ENCODE data around the gene RNASE13.

Gene RNASE13

DNA sequence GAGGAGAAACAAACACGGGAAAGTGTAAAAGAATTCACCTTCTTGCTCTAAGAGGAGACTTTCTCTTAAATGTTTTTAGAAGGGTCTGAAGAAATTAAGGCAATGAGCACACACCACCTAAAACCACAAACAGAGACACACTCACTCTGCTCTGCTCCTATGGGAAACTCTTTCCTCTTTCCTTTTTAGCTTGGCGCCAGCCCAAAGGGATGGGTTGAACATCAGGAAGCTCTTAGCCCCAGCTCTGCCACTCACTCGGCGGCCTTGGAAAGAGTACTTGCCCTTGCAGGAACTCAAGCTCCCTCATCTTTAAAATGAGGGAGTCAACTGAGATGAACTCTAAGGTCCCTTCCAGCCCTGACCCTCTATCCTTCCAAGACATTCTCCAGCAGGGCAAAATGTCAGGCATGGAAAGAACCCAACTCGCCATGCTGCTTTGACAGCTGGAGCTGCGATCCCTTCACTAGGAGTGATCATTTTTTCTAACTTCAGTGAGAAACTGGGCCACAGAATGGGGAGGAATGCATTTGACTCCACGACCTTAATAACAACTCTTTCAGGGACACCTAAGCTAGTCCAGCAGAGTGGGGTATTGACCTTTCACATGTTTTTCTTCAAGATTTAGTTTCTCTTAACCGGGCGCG, 22.0 kb upstream of the RNASE13 start:
- no peak overlapping the region for H2AFZ ChIP-seq (ENCODE audit: low read depth)

DNA sequence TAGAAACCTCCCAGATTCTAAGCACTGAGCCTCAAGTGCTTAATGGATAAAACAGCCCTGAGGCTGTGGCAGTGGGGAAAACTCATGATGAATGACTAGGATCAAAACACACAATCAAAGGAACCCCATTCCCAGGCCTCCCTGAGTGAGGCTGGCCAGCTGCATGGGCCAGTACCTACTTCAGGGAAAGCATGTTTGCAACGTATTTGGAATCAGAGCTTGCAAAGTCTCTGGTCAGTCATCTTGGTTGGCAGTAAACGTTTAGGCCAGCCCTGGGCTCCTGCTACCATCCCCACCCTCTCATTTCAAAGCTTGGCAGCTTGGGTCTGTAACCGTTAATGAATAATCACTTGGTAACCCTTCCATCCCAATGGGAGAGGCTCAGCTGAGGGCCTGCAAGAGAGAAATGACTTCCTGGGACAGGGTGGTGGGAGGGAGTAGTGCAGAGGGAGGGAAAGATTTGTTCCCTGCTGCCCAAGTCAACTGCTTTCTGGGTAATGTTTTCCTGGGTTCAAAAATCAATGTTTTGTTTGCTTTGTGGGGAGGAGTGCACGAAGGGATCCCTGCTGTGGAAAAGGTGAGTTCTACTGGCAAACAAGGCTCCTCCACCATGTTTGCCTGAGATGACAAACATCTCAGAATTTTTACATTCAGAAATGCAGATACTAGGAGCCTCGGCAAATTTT, 21.0 kb upstream of the RNASE13 start:
- H3K4me3 ChIP-seq (IDR thresholded peaks at IDR 0.05; ENCODE audit: insufficient read depth, low read depth, low read length): no peak overlapping the region
- H3K4me2 ChIP-seq: no peak overlapping the region
- H3K79me2 ChIP-seq (ENCODE audit: insufficient read depth, low read depth): no peaks in the 10 kb centered on the region
- H3K27ac ChIP-seq: no peak overlapping the region
- no peaks in the 10 kb centered on the region for H4K20me1 ChIP-seq (ENCODE audit: insufficient read depth)
- H2AFZ ChIP-seq (ENCODE audit: low read depth): no peak overlapping the region
- no peaks in the 10 kb centered on the region for H3K36me3 ChIP-seq (ENCODE audit: insufficient read depth)
- no peak overlapping the region for H3K9ac ChIP-seq
- H3K27me3 ChIP-seq (ENCODE audit: insufficient read depth, low read depth): no peaks in the 10 kb centered on the region
- TF ChIP-seq, protein P1, sequence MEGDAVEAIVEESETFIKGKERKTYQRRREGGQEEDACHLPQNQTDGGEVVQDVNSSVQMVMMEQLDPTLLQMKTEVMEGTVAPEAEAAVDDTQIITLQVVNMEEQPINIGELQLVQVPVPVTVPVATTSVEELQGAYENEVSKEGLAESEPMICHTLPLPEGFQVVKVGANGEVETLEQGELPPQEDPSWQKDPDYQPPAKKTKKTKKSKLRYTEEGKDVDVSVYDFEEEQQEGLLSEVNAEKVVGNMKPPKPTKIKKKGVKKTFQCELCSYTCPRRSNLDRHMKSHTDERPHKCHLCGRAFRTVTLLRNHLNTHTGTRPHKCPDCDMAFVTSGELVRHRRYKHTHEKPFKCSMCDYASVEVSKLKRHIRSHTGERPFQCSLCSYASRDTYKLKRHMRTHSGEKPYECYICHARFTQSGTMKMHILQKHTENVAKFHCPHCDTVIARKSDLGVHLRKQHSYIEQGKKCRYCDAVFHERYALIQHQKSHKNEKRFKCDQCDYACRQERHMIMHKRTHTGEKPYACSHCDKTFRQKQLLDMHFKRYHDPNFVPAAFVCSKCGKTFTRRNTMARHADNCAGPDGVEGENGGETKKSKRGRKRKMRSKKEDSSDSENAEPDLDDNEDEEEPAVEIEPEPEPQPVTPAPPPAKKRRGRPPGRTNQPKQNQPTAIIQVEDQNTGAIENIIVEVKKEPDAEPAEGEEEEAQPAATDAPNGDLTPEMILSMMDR (conservative IDR thresholded peaks at IDR 0.05; ENCODE audit: low read depth, low read length): no peak
- H3K4me1 ChIP-seq (ENCODE audit: low read depth, poor library complexity, severe bottlenecking): no peaks in the 10 kb centered on the region

More for the DNA sequence above, 22.0 kb upstream of the RNASE13 start:
- Histone ChIP-seq H3K79me2 (ENCODE audit: insufficient read depth, low read depth) (no peaks in the 10 kb centered on the region), H4K20me1 (ENCODE audit: insufficient read depth) (no peaks in the 10 kb centered on the region), H3K9ac (no peak overlapping the region), H3K4me3 (IDR thresholded peaks at IDR 0.05; ENCODE audit: insufficient read depth, low read depth, low read length) (no peak overlapping the region), H3K4me2 (no peak overlapping the region), H3K36me3 (ENCODE audit: insufficient read depth) (no peaks in the 10 kb centered on the region), H3K4me1 (ENCODE audit: low read depth, poor library complexity, severe bottlenecking) (no peaks in the 10 kb centered on the region), H3K27me3 (ENCODE audit: insufficient read depth, low read depth) (no peaks in the 10 kb centered on the region), H3K27ac (no peak overlapping the region)
- TF ChIP-seq, protein P1 (conservative IDR thresholded peaks at IDR 0.05; ENCODE audit: low read depth, low read length): no peak

DNA sequence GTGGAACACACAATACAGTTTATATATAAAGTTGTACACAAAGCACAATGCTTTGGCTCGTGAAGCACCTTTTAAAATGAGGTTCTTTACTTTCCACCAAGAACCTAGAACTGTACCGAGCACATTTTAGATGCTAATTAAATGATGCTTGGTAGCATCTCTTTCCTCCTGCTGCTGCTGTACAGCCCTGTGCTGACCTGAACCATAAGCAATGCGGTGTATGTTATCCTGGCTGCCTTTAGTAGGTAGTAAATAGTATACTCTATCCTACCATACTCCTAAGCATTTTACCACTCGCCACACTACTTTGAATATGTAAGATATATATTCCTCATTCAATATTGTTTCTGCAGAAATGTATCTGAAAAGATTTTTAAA, 20.1 kb upstream of the RNASE13 start:
- TF ChIP-seq, protein P1 (conservative IDR thresholded peaks at IDR 0.05; ENCODE audit: low read depth, low read length): no peak
- Histone ChIP-seq H3K27me3 (ENCODE audit: insufficient read depth, low read depth) (no peaks in the 10 kb centered on the region), H4K20me1 (ENCODE audit: insufficient read depth) (no peaks in the 10 kb centered on the region), H3K27ac (no peak overlapping the region), H3K4me2 (no peak overlapping the region), H3K36me3 (ENCODE audit: insufficient read depth) (no peaks in the 10 kb centered on the region), H3K4me3 (IDR thresholded peaks at IDR 0.05; ENCODE audit: insufficient read depth, low read depth, low read length) (no peak overlapping the region), H3K4me1 (ENCODE audit: low read depth, poor library complexity, severe bottlenecking) (no peaks in the 10 kb centered on the region), H3K9ac (no peak overlapping the region), H3K79me2 (ENCODE audit: insufficient read depth, low read depth) (no peaks in the 10 kb centered on the region), H2AFZ (ENCODE audit: low read depth) (no peak overlapping the region)

DNA sequence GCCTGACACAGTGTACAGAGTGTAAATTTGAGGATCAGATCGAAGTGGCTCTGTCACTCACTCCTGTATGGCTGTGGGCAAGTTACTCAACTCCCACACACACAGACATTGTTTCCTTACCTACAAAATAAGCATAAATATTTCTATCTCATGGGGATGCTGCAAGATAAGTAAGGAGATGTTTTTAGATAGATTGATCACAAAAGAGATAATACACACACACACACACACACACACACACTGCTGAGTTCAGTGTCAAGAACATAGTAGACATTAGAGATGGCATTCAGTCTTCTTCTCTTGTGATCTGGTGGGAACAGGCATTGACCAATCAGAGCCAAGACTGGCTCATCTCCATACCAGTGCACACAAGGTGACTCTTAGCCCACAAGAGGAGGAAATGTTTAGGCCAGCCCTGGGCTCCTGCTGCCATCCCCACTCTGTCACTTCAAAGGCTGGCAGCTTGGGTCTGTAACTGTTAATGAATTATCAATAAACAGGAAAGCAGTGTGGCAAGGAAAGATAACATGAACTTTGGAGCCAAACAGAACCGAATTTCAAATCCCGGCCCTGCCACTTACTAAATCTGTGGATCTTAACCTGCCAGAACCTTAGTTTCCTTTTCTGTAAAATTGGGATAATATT, 19.6 kb upstream of the RNASE13 start:
- Histone ChIP-seq H3K27ac (no peak overlapping the region), H3K4me2 (no peak overlapping the region), H4K20me1 (ENCODE audit: insufficient read depth) (no peaks in the 10 kb centered on the region), H3K4me1 (ENCODE audit: low read depth, poor library complexity, severe bottlenecking) (no peaks in the 10 kb centered on the region), H2AFZ (ENCODE audit: low read depth) (no peak overlapping the region), H3K79me2 (ENCODE audit: insufficient read depth, low read depth) (no peaks in the 10 kb centered on the region), H3K27me3 (ENCODE audit: insufficient read depth, low read depth) (no peaks in the 10 kb centered on the region), H3K36me3 (ENCODE audit: insufficient read depth) (no peaks in the 10 kb centered on the region), H3K4me3 (IDR thresholded peaks at IDR 0.05; ENCODE audit: insufficient read depth, low read depth, low read length) (no peak overlapping the region), H3K9ac (no peak overlapping the region)
- TF ChIP-seq, protein P1 (conservative IDR thresholded peaks at IDR 0.05; ENCODE audit: low read depth, low read length): no peak
